ENCODE results near the gene DNAAF5.

- TF ChIP-seq CTCF (conservative IDR thresholded peaks at IDR 0.05; ENCODE audit: low read length): no peak
- TF ChIP-seq EZH2phosphoT487 (IDR thresholded peaks at IDR 0.05; ENCODE audit: borderline replicate concordance): no peak
Observed at GRCh38 chr7:794207-794606, 67.7 kb downstream of the DNAAF5 start.
